ENCODE measurements around the gene SFRP5.

Gene SFRP5

GRCh38 chr10:97759946-97760345, 11.9 kb downstream of the SFRP5 start:
- H3K4me3 ChIP-seq (ENCODE audit: low read depth, low read length) = no peak overlapping the region
- no peak for DNase-seq (ENCODE audit: low read depth)
- TF ChIP-seq CTCF (IDR thresholded peaks at IDR 0.05; ENCODE audit: low read depth, low read length, missing control alignments) = no peak

GRCh38 chr10:97759158-97759887, 12.5 kb downstream of the SFRP5 start:
- no peak for DNase-seq (ENCODE audit: low read depth)
- TF ChIP-seq CTCF (IDR thresholded peaks at IDR 0.05; ENCODE audit: low read depth, low read length, missing control alignments) = peak; percentile 86
- no peak overlapping the region for H3K4me3 ChIP-seq (ENCODE audit: low read depth, low read length)

- H3K4me3 ChIP-seq (ENCODE audit: low read depth, low read length) = no peak overlapping the region
- DNase-seq (ENCODE audit: low read depth) = no peak
- TF ChIP-seq CTCF (IDR thresholded peaks at IDR 0.05; ENCODE audit: low read depth, low read length, missing control alignments) = no peak
Measured at GRCh38 chr10:97757471-97757870, 14.3 kb downstream of the SFRP5 start.

- TF ChIP-seq CTCF (IDR thresholded peaks at IDR 0.05; ENCODE audit: low read depth, low read length, missing control alignments) = no peak
- H3K4me3 ChIP-seq (ENCODE audit: low read depth, low read length) = no peak overlapping the region
- DNase-seq (ENCODE audit: low read depth) = no peak
Measured at GRCh38 chr10:97755718-97756117, 16.1 kb downstream of the SFRP5 start.

- H3K4me3 ChIP-seq (ENCODE audit: low read depth, low read length) = no peak overlapping the region
- no peak for DNase-seq (ENCODE audit: low read depth)
- no peak for TF ChIP-seq CTCF (IDR thresholded peaks at IDR 0.05; ENCODE audit: low read depth, low read length, missing control alignments)
Measured at GRCh38 chr10:97754726-97755125, 17.1 kb downstream of the SFRP5 start.

GRCh38 chr10:97752956-97753355, 18.8 kb downstream of the SFRP5 start:
- no peak overlapping the region for H3K4me3 ChIP-seq (ENCODE audit: low read depth, low read length)
- no peak for TF ChIP-seq CTCF (IDR thresholded peaks at IDR 0.05; ENCODE audit: low read depth, low read length, missing control alignments)
- DNase-seq (ENCODE audit: low read depth) = no peak

- DNase-seq (ENCODE audit: low read depth) = no peak
- H3K4me3 ChIP-seq (ENCODE audit: low read depth, low read length) = no peak overlapping the region
- no peak for TF ChIP-seq CTCF (IDR thresholded peaks at IDR 0.05; ENCODE audit: low read depth, low read length, missing control alignments)
Measured at GRCh38 chr10:97748116-97748515, 23.7 kb downstream of the SFRP5 start.
